ENCODE results near the gene SFI1. TPM values are rescaled to one million over a fixed set of nuclear protein-coding genes. Genes with fewer than 3 reads are reported as not detected.
A peak's percentile ranks its signal among the peaks of the same experiment; 100 is the strongest.
"Not testable (repeated sequence)": the region's sequence is repeated elsewhere in the genome, so short reads cannot be mapped to it uniquely, and the experiment has no call there.

Gene SFI1
- total RNA-seq, 4 donors from 2014 or later = 31.1 to 57.6 (median 43.1) TPM

GRCh38 chr22:31556627-31557203, 60.4 kb downstream of the SFI1 start:
- Histone ChIP-seq H3K27ac (no peak overlapping the region), H3K27me3 (no peaks in the 10 kb centered on the region), H3K9me3 (no peaks in the 10 kb centered on the region), H3K36me3 (peaks cover 0 to under 1% of the 10 kb centered on the region in 2 donors), H3K4me3 (replicated peaks in 1 of 3) (no peak overlapping the region), H3K4me1 (no peaks in the 10 kb centered on the region)
- no peak for DNase-seq
- intact Hi-C loops (cut with DNase I) = no loop called here
- TF ChIP-seq CTCF (IDR thresholded peaks at IDR 0.05) (peak in 4 of 6 experiments; percentile 20 to 56 (median 42)), POLR2A (IDR thresholded peaks at IDR 0.05) (no peak)
- 76 to 80% methylated on average over 9 of the region's 9 CpGs for WGBS, 2 donors

DNA sequence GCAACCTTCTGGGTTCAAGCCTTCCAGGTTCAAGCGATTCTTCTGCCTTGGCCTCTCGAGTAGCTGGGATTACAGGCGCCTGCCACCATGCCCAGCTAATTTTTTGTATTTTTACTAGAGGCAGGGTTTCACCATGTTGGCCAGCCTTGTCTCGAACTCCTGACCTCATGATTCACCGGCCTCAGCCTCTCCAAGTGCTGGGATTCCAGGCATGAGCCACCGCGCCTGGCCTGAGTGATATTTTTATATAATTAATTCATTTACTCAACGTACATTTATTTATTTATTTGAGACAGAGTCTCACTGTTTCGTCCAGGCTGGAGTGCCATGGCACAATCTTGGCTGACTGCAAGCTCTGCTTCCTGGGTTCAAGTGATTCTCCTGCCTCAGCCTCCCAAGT, 62.2 kb downstream of the SFI1 start:
- not testable (repeated sequence) for H3K36me3 ChIP-seq

GRCh38 chr22:31561238-31561887, 65.0 kb downstream of the SFI1 start:
- WGBS, 2 donors = 28 to 29% methylated on average over 6 of the region's 6 CpGs
- Histone ChIP-seq H3K4me1 (no peaks in the 10 kb centered on the region), H3K27ac (peak overlapping the region in 1 of 3 donors; percentile 16), H3K36me3 (no peaks in the 10 kb centered on the region), H3K27me3 (no peaks in the 10 kb centered on the region), H3K9me3 (no peaks in the 10 kb centered on the region), H3K4me3 (replicated peaks in 1 of 3) (no peak overlapping the region)
- intact Hi-C loops (cut with DNase I) = loop anchor here (5.0 kb wide), 2 partner anchors 71 to 411 kb away; no protein-coding TSS in a partner anchor
- DNase-seq = peak; percentile 86 to 89
- TF ChIP-seq POLR2A (IDR thresholded peaks at IDR 0.05) = no peak
- TF ChIP-seq CTCF (IDR thresholded peaks at IDR 0.05) = peak; percentile 31 to 85 (median 74)

More for the DNA sequence above, 62.2 kb downstream of the SFI1 start:
- 93 to 95% methylated on average over 9 of the region's 9 CpGs for WGBS, 2 donors
- DNase-seq; H3K27me3 ChIP-seq; H3K27ac ChIP-seq; intact Hi-C loops (cut with DNase I); H3K9me3 ChIP-seq; H3K4me3 ChIP-seq (replicated peaks in 1 of 3); H3K4me1 ChIP-seq: not testable (repeated sequence)

DNA sequence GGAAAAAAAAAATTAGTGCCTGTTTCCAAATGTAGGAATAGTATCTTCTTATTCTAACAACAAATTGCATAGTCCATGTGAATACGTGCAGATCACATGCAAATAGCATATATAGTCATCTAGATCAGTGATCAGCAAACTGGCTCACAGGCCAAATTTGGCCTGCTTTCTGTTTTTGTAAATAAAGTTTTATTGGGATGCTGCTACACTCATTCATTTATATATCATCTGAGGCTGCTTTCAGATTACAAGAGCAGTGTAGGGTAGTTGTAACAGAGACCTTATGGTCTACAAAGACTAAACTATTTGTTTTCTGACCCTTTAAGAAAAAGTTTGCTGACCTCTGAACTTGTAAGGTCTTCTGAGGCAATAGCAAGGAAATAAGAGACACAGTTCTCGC, 65.6 kb downstream of the SFI1 start:
- Histone ChIP-seq H3K4me3 (replicated peaks in 1 of 3) (no peak overlapping the region), H3K27ac (no peak overlapping the region), H3K36me3 (no peaks in the 10 kb centered on the region), H3K4me1 (no peaks in the 10 kb centered on the region), H3K27me3 (no peaks in the 10 kb centered on the region), H3K9me3 (no peaks in the 10 kb centered on the region)
- DNase-seq = no peak
- 94 to 98% methylated on average over 2 of the region's 2 CpGs for WGBS, 2 donors
- intact Hi-C loops (cut with DNase I) = loop anchor here (5.0 kb wide), 2 partner anchors 70 to 410 kb away; no protein-coding TSS in a partner anchor
- TF ChIP-seq CTCF (IDR thresholded peaks at IDR 0.05) (no peak), POLR2A (IDR thresholded peaks at IDR 0.05) (no peak)

DNA sequence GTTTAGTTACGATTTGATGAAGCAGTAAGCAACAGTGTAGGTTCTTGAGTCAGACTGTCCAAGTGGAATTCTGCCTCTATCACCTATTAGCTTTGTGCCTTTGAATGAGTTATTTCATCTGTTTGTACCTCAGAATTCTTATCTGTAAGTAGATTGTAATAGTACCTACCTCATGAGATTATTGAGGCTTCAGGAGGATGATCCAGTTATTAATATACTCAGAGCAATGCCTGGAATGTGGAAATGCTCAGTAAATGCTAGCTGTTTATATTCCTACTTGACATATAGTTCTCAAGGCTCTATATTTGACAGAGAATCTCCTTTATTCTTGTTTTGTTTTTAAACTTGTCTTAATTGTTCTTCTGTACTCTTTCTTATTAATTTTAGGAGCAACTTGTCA, 70.1 kb downstream of the SFI1 start:
- Histone ChIP-seq H3K4me1 (no peaks in the 10 kb centered on the region), H3K36me3 (no peaks in the 10 kb centered on the region), H3K9me3 (no peaks in the 10 kb centered on the region), H3K4me3 (replicated peaks in 1 of 3) (no peak overlapping the region), H3K27me3 (no peaks in the 10 kb centered on the region), H3K27ac (no peak overlapping the region)
- TF ChIP-seq POLR2A (IDR thresholded peaks at IDR 0.05) = no peak
- no peak for DNase-seq
- intact Hi-C loops (cut with DNase I) = no loop called here
- 92 to 96% methylated on average over 1 of the region's 1 CpG for WGBS, 2 donors

GRCh38 chr22:31567196-31567595, 70.9 kb downstream of the SFI1 start:
- H3K4me3 ChIP-seq (replicated peaks in 1 of 3) = no peak overlapping the region
- intact Hi-C loops (cut with DNase I) = no loop called here
- no peaks in the 10 kb centered on the region for H3K9me3 ChIP-seq
- TF ChIP-seq CTCF (IDR thresholded peaks at IDR 0.05) (no peak), POLR2A (IDR thresholded peaks at IDR 0.05) (no peak)
- no peak overlapping the region for H3K27ac ChIP-seq
- 93 to 94% methylated on average over 1 of the region's 1 CpG for WGBS, 2 donors
- no peak for DNase-seq
- H3K4me1 ChIP-seq = no peaks in the 10 kb centered on the region
- H3K27me3 ChIP-seq = no peaks in the 10 kb centered on the region
- H3K36me3 ChIP-seq = no peaks in the 10 kb centered on the region

All from thyroid gland (tissue), 4 donors.